BE2C (cell line): Measurements from ENCODE around the gene SEPTIN8.

Source experiments
- DNase-seq: peaks from one replicate; pipeline ENCODE4 v3.0.0-alpha.2; 2020
- H3K27me3 ChIP-seq: fragments of 250-450 bp; sonication (Bioruptor Pico); 2 replicates; pipeline ENCODE4 v1.5.1; 2020; ENCODE audit warnings: mild to moderate bottlenecking
- H3K36me3 ChIP-seq: fragments of 250-450 bp; sonication (Bioruptor Pico); 2 replicates; pipeline ENCODE4 v1.5.1; 2020; ENCODE audit warnings: mild to moderate bottlenecking
- H3K4me1 ChIP-seq: fragments of 250-450 bp; sonication (Bioruptor Pico); 2 replicates; pipeline ENCODE4 v1.5.1; 2020
- H3K4me3 ChIP-seq: 2 replicates; pipeline ENCODE4 v1.5.1; 2011; ENCODE audit warnings: low read depth, low read length
- H3K9me3 ChIP-seq: fragments of 250-450 bp; sonication (Bioruptor Pico); 2 replicates; pipeline ENCODE4 v1.5.1; 2020
- TF ChIP-seq, protein P1 (sequence below): IDR thresholded peaks from 2 replicates; pipeline ENCODE4 v1.5.1; 2012; ENCODE audit warnings: mild to moderate bottlenecking, low read depth, low read length

SEPTIN8 gene

DNA sequence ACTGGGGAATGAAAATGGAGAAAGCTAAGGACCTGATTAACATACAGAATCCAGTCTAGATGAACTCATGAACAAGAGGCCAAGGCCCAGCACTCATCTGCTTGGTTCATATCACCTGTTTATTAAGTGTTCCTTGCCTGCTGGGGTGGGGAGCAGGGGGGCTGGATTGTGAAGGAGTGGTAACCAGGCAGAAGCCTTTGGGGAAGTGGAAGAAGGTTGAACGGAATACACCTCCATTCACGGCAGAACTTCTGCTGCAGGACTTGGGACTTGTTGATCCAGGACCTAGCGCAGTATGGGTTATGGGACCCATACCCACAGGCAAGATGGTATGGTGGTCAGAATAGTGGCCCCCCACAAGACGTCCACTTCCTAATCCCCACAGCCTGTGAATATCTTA, 8.8 kb upstream of the SEPTIN8 start:
- H3K4me1 ChIP-seq, result peaks cover 16% of the 10 kb centered on the region
- H3K36me3 ChIP-seq, result no peaks in the 10 kb centered on the region
- TF ChIP-seq, protein P1, sequence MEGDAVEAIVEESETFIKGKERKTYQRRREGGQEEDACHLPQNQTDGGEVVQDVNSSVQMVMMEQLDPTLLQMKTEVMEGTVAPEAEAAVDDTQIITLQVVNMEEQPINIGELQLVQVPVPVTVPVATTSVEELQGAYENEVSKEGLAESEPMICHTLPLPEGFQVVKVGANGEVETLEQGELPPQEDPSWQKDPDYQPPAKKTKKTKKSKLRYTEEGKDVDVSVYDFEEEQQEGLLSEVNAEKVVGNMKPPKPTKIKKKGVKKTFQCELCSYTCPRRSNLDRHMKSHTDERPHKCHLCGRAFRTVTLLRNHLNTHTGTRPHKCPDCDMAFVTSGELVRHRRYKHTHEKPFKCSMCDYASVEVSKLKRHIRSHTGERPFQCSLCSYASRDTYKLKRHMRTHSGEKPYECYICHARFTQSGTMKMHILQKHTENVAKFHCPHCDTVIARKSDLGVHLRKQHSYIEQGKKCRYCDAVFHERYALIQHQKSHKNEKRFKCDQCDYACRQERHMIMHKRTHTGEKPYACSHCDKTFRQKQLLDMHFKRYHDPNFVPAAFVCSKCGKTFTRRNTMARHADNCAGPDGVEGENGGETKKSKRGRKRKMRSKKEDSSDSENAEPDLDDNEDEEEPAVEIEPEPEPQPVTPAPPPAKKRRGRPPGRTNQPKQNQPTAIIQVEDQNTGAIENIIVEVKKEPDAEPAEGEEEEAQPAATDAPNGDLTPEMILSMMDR, result no peak
- no peaks in the 10 kb centered on the region for H3K27me3 ChIP-seq
- H3K4me3 ChIP-seq, result no peak overlapping the region
- DNase-seq, result no peak
- no peaks in the 10 kb centered on the region for H3K9me3 ChIP-seq

DNA sequence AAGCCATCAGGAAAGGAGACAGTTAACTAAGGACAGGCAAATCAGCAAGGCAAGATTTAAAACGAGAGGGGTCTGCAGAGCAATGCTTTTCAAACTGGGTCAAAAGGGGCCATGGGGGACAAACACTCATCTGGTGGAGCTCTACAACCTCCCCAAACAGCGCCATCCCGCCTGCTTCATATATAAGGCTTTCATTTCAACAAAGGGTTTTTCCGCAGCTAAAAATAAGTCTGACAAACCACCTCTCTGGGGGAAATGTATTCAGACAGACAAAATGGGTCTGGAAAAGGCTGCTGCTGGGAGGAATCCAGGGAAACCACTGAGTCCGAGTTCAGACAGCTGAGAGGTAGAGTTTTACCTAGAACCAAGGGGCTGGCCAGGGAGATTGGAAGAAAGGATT, 8.3 kb upstream of the SEPTIN8 start:
- H3K27me3 ChIP-seq, result no peaks in the 10 kb centered on the region
- TF ChIP-seq, protein P1, result no peak
- no peak overlapping the region for H3K4me3 ChIP-seq
- no peaks in the 10 kb centered on the region for H3K9me3 ChIP-seq
- H3K36me3 ChIP-seq, result no peaks in the 10 kb centered on the region
- DNase-seq, result no peak
- peaks cover 16% of the 10 kb centered on the region for H3K4me1 ChIP-seq

DNA sequence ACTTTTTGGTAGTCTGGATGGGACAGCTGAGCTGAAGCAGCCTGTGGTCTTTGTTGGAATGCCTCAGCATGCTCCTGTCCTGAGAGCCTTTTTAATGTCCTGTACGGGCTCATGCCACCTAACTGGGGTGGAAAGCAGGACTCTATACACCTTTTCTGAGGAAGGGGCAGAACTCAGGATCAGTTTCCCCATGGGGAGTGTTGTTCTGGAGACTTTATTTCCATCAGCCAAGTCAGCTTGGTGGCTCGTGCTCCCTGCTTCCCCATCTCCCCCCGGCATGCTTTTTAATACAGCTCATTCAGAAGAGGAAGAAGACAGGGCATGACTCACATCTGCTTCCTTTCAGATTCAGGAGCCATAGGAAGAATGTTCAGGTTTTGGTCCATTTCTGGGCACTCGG, 5.1 kb upstream of the SEPTIN8 start:
- H3K4me1 ChIP-seq, result no peaks in the 10 kb centered on the region
- H3K4me3 ChIP-seq, result no peak overlapping the region
- no peaks in the 10 kb centered on the region for H3K36me3 ChIP-seq
- H3K9me3 ChIP-seq, result no peaks in the 10 kb centered on the region
- no peak for DNase-seq
- no peaks in the 10 kb centered on the region for H3K27me3 ChIP-seq
- TF ChIP-seq, protein P1, result no peak

DNA sequence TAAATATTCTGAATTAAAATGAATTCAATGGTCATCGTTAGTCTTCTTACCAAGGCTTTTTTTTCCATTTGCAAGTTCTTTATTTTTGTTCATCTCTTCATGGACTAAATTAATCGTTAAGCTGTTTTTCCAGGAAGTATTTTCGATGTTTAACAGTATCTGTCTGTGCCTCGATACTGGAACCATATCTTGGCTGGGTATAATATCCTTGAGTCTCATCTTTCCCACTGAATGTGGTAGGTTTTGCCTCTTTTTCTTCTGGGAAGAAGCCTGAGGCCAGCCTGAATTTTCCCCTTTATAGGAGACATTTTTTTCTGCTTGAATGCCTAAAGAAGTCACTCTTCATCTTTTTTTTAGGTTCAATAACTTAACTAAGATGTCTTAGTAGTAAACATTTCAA, 4.0 kb upstream of the SEPTIN8 start:
- Histone ChIP-seq H3K4me1 (no peaks in the 10 kb centered on the region; the same call in 1 of the 2 replicates), H3K9me3 (no peaks in the 10 kb centered on the region), H3K4me3 (no peak overlapping the region), H3K36me3 (no peaks in the 10 kb centered on the region), H3K27me3 (no peaks in the 10 kb centered on the region)
- DNase-seq, result no peak
- TF ChIP-seq, protein P1, result no peak

DNA sequence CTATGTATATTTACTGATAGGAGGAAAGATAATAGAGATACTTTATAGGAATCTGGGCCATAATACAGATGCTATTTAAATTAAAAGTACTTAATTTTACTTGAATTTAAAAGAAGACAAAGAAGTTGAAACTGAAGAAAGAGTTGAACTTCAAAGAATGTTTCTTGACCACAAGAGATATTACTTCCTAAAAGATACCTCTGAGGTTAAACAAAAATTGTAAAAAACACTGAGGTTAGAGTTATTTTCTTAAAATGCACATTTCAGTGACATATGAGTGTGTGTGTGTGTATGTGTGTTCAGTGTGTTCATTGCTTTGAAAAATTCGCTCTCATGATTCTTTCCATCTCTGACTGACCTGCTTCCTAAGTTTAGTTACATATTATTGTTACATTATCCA, 3.5 kb upstream of the SEPTIN8 start:
- Histone ChIP-seq H3K36me3 (no peaks in the 10 kb centered on the region), H3K27me3 (no peaks in the 10 kb centered on the region), H3K9me3 (no peaks in the 10 kb centered on the region), H3K4me1 (peaks cover 3% of the 10 kb centered on the region), H3K4me3 (no peak overlapping the region)
- TF ChIP-seq, protein P1, result no peak
- no peak for DNase-seq

DNA sequence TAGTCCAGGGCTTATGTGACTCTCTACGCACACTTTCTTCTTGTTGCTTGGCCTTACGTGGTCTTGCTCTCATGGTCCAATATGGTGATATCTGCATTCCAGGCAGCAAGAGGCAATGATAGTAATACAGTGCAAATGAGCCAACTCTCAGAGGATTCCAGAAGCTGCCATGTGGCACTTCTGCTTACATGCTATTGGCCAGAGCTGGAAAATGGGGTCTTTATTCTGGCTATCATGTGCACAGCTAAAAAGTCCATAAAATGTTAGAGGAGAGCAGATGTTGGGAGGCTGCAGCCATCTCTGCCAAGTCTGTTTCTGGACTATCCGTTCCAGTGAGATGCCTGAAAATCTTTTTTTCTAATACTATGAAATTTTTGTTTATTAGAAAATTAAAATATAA, 2.9 kb upstream of the SEPTIN8 start:
- no peak overlapping the region for H3K4me3 ChIP-seq
- H3K36me3 ChIP-seq, result no peaks in the 10 kb centered on the region
- no peaks in the 10 kb centered on the region for H3K9me3 ChIP-seq
- no peaks in the 10 kb centered on the region for H3K27me3 ChIP-seq
- no peak for DNase-seq
- H3K4me1 ChIP-seq, result peaks cover 9% of the 10 kb centered on the region
- TF ChIP-seq, protein P1, result no peak
